Epithelial cell of proximal tubule (primary cell): ENCODE measurements around the gene HNRNPL. TPM values are rescaled to one million over a fixed set of nuclear protein-coding genes. Genes with fewer than 3 reads are reported as not detected.
A peak's percentile ranks its signal among the peaks of the same experiment; 100 is the strongest.
"Not testable (repeated sequence)": the region's sequence is repeated elsewhere in the genome, so short reads cannot be mapped to it uniquely, and the experiment has no call there.

ENCODE experiments used
- DNase-seq: peaks from one replicate; pipeline ENCODE4 v3.0.0-alpha.2; 2011; ENCODE audit warnings: low read depth
- H3K4me3 ChIP-seq: 2 replicates; pipeline ENCODE4 v1.5.1; 2011; ENCODE audit warnings: low read depth, mild to moderate bottlenecking, low read length
- CTCF ChIP-seq: conservative IDR thresholded peaks from 2 replicates; pipeline ENCODE4 v1.5.1; 2012; ENCODE audit warnings: low read depth, mild to moderate bottlenecking, low read length
- total RNA-seq: library from RNA; depleted of rRNA; stranded (reverse); fragments of >200 nt; gene quantifications from 2 replicates; pipeline ENCODE4 v1.2.3, GENCODE V29; 2015

HNRNPL gene
- total RNA-seq, 1 donor from 2014 or later, result 224 TPM

GRCh38 chr19:38808741-38809140 lies 41.0 kb downstream of the HNRNPL start:
- DNase-seq, result no peak
- no peak for TF ChIP-seq CTCF

GRCh38 chr19:38807374-38808098 lies 42.2 kb downstream of the HNRNPL start:
- peak; percentile 73 for DNase-seq
- not testable (repeated sequence) for H3K4me3 ChIP-seq

More at GRCh38 chr19:38808741-38809140, 41.0 kb downstream of the HNRNPL start:
- H3K4me3 ChIP-seq, result no peak overlapping the region

GRCh38 chr19:38806371-38806770 lies 43.4 kb downstream of the HNRNPL start:
- no peak overlapping the region for H3K4me3 ChIP-seq
- no peak for DNase-seq
- TF ChIP-seq CTCF, result no peak

GRCh38 chr19:38805180-38805579 lies 44.6 kb downstream of the HNRNPL start:
- TF ChIP-seq CTCF, result no peak
- DNase-seq, result no peak
- no peak overlapping the region for H3K4me3 ChIP-seq

GRCh38 chr19:38803543-38803942 lies 46.2 kb downstream of the HNRNPL start:
- no peak overlapping the region for H3K4me3 ChIP-seq
- no peak for TF ChIP-seq CTCF
- DNase-seq, result no peak

- DNase-seq, result no peak
- TF ChIP-seq CTCF, result no peak
- H3K4me3 ChIP-seq, result no peak overlapping the region
Observed at GRCh38 chr19:38801359-38802095, 48.3 kb downstream of the HNRNPL start.

- H3K4me3 ChIP-seq, result no peak overlapping the region
- no peak for TF ChIP-seq CTCF
- no peak for DNase-seq
Observed at GRCh38 chr19:38800577-38801347, 49.0 kb downstream of the HNRNPL start.
